DND-41 (cell line): Measurements from ENCODE around the gene KRR1.

ENCODE experiments used
- EZH2 ChIP-seq: IDR thresholded peaks from 3 replicates; pipeline ENCODE4 v1.6.1; 2012; ENCODE audit warnings: borderline replicate concordance, low read depth, mild to moderate bottlenecking, moderate library complexity, low read length, inconsistent platforms; ENCODE audit not compliant: severe bottlenecking
- TF ChIP-seq, protein P1 (sequence below): IDR thresholded peaks from 2 replicates; pipeline ENCODE4 v1.5.1; 2012; ENCODE audit warnings: borderline replicate concordance, low read length, moderate library complexity, mild to moderate bottlenecking; ENCODE audit not compliant: poor library complexity, severe bottlenecking; ENCODE audit errors: extremely low read depth

DNA sequence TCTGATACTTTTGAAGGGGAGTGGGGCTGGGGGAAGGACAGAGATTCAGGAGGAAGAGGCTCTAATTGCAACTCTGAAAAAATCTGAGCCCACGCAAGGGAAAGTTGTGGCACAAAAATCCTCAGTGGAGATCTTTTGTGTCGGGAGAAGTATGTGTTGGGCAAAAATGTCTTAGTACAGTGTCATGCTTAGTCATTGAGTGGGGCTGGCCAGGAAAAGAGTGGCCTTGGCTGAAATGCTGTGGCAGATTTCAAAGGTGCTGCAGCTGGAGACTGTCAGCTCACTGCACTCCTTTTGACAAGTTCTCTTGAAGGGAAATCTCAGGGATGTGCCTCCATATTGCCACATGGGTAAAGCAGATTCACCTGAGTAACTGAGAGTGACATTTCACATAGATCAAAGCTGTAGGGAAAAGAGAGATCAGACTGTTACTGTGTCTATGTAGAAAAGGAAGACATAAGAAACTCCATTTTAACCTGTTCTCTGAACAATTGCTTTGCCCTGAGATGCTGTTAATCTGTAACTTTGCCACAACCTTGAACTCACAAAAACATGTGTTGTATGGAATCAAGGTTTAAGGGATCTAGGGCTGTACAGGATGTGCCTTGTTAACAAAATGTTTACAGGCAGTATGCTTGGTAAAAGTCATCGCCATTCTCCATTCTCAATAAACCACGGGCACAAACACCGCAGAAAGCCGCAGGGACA, 66.8 kb downstream of the KRR1 start:
- TF ChIP-seq, protein P1, sequence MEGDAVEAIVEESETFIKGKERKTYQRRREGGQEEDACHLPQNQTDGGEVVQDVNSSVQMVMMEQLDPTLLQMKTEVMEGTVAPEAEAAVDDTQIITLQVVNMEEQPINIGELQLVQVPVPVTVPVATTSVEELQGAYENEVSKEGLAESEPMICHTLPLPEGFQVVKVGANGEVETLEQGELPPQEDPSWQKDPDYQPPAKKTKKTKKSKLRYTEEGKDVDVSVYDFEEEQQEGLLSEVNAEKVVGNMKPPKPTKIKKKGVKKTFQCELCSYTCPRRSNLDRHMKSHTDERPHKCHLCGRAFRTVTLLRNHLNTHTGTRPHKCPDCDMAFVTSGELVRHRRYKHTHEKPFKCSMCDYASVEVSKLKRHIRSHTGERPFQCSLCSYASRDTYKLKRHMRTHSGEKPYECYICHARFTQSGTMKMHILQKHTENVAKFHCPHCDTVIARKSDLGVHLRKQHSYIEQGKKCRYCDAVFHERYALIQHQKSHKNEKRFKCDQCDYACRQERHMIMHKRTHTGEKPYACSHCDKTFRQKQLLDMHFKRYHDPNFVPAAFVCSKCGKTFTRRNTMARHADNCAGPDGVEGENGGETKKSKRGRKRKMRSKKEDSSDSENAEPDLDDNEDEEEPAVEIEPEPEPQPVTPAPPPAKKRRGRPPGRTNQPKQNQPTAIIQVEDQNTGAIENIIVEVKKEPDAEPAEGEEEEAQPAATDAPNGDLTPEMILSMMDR = no peak
- TF ChIP-seq EZH2 = no peak
